ENCODE measurements around the gene APOBEC3G.

The APOBEC3G gene

GRCh38 chr22:39092111-39092862 is 15.2 kb downstream of the APOBEC3G start:
- no peak for DNase-seq

- no peak for DNase-seq
Measured at GRCh38 chr22:39094717-39095389, 17.8 kb downstream of the APOBEC3G start.

DNA sequence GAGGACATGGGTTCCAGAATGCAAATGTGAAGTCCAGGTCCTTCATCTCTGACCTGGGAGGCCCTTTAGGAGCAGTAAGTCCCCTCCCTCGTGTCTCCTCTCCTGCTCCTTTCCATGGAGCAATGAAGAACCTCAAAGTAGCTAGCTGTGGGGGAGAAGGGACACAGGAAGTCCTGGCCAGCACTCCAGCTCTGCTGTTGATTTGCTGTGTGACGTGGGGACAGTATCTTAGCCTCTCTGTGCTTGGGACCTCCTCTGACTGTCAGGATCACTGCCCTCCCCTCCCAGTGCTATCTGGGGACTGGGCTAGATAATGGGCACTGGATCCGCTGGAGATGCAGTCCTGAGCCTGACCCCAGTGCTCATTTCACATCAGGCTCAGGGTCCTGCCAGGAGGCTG is 18.9 kb downstream of the APOBEC3G start:
- DNase-seq = no peak

DNA sequence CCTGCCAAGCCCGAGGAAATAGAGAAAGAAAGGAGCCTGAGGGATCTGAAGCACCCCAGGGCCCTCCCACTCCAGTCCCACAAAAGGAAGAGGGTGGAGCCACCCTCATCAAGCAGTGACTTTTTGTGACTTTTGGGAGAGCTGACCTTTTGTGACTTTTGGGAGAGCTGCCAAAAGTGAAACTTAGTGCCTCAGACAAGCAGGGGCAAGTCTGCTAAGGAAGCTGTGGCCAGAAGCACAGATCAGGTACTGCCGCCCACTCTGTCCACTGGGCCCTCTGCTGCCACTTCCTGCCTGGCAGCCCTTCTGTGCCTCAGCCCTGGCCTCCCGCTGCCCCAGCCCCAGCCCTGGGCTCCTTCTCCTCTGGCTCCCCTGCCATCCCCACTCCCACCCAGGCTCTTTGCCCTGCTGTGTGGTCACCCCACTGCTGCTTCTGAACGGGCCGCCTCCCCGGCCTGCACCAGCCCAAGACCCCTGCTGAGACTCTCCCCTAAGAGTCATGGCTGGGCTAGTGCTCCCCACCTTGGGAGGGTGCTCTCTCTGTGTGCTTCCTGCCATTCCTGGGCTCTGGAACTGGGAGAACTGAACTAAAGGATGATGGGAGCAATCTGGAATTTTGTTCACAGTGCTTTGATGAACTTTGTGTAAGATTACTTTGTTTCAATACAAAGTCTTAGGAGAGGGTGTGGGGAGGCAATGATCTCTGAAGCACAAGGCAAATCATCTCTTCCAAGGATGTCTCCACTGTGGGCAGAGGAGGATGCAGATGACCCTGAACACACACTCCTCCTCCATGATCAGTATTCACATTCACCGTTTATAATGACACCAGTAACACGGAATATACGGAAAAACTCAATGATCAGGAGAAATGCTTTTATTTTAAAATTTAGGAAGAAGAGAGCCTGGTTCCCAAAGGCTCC is 20.3 kb downstream of the APOBEC3G start, which contains the start of gene APOBEC3H:
Gene APOBEC3H, plus strand, starts transcription at position 147 of the 923 bp plus-strand sequence. CDS start 3,035 bp downstream, outside the sequence.
- DNase-seq = no peak

GRCh38 chr22:39098026-39098425 is 21.0 kb downstream of the APOBEC3G start:
- DNase-seq = no peak

- no peak for DNase-seq
Measured at GRCh38 chr22:39098576-39098975, 21.5 kb downstream of the APOBEC3G start.

- no peak for DNase-seq
Measured at GRCh38 chr22:39101226-39101625, 24.2 kb downstream of the APOBEC3G start.

GRCh38 chr22:39103431-39103830 is 26.4 kb downstream of the APOBEC3G start:
- no peak for DNase-seq

GRCh38 chr22:39106326-39106725 is 29.3 kb downstream of the APOBEC3G start:
- no peak for DNase-seq

GRCh38 chr22:39108487-39108886 is 31.4 kb downstream of the APOBEC3G start:
- no peak for DNase-seq

DNA sequence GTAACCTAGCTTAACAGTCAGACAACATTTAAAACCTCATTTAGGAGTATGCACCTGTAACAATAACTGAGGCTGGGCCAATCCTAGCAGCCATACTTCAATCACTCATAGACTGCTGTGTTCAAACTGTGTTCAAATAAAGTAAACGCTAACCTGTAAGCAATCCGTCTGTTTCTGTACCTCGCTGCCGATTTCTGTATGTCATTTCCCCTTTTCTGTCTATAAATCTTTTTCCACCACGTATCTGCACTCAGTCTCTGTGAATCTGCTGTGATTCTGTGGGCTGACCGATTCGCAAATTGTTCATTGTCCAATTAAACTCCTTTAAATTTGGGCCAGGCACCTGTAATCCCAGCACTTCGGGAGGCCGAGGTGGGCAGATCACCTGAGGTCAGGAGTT is 32.3 kb downstream of the APOBEC3G start:
- no peak for DNase-seq

DNA sequence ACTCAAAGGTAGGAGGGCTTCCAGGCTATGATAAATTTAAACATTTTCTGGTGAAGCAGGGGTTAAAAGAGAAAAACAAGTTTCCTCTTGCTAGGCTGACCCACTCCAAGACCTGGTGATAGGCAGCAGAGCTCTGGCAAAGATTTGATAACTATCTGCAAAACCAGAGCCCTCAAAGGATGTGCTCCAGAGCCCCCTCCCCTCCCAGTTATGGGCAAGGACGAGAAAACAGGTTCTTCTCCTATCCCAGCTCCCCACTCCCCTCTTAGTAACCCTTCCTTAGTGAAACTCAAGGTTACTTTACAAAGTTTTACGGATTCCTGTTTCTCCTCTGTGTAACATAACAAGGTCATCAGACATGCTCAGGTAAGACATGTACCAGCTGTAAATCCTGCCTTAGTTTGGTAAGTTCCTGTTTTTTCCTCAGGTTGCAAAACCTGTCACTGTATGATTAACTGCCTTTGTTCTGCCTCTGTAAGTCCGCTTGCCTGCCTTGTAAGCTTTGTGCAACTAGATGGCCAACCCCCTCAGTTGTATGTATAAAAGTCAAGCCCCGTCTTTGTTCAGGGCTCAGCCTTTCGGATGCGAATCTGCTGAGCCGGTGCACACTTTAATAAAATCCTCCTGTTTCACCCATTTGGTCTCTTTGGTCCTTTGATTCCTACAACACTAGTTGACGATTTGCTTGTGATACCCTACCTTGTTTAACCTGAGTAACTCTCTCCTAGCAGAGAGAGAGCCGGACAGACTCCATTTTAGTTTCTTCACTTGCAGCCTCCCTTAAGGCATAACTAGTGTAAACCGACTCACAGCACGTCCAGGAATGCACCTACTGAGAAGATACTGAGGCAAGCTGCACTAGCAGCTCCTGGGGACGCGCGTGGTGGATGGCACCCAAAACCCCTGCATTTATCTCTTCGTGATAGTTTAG is 33.8 kb downstream of the APOBEC3G start:
- DNase-seq = no peak

DNA sequence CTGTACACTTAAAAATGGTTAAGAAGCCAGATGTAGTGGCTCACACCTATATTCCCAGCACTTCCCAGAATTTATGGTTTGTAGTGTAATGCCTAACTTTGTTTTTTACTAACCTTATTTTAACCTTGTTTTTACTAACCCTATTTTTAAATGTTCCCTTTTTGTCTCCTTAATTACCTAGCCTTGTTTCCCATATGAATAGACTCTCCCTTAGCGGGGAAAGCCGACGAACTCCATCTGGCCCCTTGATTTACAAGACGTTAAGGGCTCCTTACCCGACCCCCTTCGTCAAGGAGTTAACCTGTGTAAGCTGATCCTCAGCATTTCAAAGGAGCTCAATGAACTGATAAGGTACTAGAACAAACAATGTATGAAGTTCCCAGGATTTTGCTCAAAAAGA is 37.0 kb downstream of the APOBEC3G start:
- DNase-seq = no peak

GRCh38 chr22:39115570-39115969 is 38.5 kb downstream of the APOBEC3G start:
- DNase-seq = no peak

- no peak for DNase-seq
Measured at GRCh38 chr22:39115977-39116621, 39.0 kb downstream of the APOBEC3G start.

DNA sequence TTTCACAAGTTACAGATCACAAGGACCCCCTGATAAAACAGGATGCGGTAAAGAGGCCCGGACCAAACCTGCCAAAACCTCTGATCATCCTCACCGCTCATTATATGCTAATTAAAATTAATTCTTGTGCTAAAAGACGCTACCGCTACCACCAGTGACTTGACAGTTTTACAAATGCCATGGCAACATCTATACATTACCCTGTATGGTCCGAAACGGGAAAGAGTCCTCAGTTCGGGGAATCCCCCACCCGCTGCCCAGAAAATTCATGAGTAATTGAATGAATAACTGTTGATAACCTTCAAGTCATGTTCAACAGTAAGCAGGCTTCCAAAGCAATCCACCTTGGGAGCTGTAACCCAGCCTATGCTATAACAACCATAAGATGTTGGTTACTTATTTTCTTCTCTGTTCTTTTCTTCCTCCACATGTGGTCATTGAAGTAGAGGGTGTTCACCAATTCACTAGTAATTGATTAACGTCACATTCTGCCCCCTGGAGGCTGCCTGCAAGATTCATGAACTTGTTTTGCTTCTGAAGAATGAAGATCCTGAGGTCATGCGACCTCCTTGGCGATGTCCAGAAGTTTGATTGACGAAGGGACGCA is 40.6 kb downstream of the APOBEC3G start:
- DNase-seq = peak in 2 of 4 experiments; percentile 44 to 60

GRCh38 chr22:39120983-39121382 is 43.9 kb downstream of the APOBEC3G start:
- no peak for DNase-seq

GRCh38 chr22:39122772-39123470 is 45.8 kb downstream of the APOBEC3G start:
- no peak for DNase-seq

DNA sequence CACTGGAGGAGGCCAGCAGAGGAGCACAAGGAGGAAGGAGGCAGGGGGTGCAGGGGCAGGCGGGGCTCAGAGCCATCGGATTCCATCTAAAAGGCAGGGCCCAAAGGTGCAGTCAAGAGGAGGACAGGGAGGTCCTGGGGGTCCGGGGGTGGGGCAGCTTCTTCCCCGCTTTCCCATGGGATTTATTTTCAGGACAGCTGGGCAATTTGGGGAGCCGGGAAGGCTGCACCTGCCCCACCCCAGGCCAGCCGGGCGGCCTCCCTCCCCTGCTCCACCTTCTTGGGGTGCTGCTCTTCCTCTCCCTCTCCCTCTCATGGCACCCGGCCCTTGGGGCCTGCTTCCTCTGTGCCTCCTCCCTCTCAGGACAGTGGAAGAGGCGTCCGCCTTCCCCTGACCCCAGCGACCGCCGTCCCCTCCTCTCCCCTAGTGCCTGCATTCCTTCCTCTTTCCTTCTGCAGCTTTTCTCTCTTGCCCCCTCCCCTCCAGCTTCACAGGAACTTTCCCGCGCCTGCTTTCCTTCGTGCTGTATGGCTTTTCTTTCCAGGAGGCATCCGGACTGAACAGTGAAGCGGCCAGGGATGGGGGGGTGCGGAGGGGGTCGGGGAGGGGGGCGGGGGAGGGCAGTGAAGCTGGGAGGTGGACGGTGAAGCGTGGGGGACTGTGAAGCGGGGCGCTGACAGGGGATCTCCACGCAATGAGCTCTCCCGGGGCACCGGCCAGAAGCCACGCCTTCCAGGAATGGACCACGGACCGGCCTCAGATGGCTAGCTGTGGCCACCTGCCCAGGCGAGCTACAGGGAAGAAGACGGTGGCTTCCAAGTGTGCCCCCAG is 46.9 kb downstream of the APOBEC3G start:
- no peak for DNase-seq

GRCh38 chr22:39125622-39126021 is 48.5 kb downstream of the APOBEC3G start:
- no peak for DNase-seq
